A549 (cell line): ENCODE measurements around the gene KIF21B. TPM values are rescaled to one million over a fixed set of nuclear protein-coding genes. Genes with fewer than 3 reads are reported as not detected.
A peak's percentile ranks its signal among the peaks of the same experiment; 100 is the strongest.

ENCODE experiments used
- ATAC-seq, 2 experiments: fragments of 200-7000 bp in 1 of 2; fragments of >200 bp in 1 of 2; cut with Nextera tagmentation in 1 of 2; cut with Tn5 transposase in 1 of 2; 3 replicates each; pipeline versions ENCODE4 v1.8.0 to v1.9.1; 2018 to 2020; ENCODE audit warnings: mild to moderate bottlenecking in 1 of 2, moderate library complexity in 1 of 2
- CTCF ChIA-PET: fragments of 300-600 bp; sonication (Branson Sonifier 250); formaldehyde crosslinking; extraction: SDS; loops from one replicate; lab custom pipeline; 2021; ENCODE audit warnings: antibody characterized with exemption, inconsistent platforms; lab: Yijun Ruan, JAX
- POLR2A ChIA-PET: fragments of 350-600 bp; formaldehyde crosslinking; extraction: SDS; loops from one replicate; lab custom pipeline; 2021; ENCODE audit warnings: antibody characterized with exemption, inconsistent platforms; lab: Yijun Ruan, JAX
- DNase-seq, 2 experiments: peaks; one replicate each; pipeline versions ENCODE4 v3.0.0 to v3.0.0-alpha.2; 2011 to 2016; ENCODE audit warnings: low read depth in 1 of 2, low spot score in 1 of 2
- FAIRE-seq: peaks from 2 replicates; lab custom pipeline; 2011; peaks lifted over from hg19 to GRCh38; lab: Jason Lieb, UNC
- H3K27ac ChIP-seq, 2 experiments: fragments of >200 bp; sonication (Bioruptor Twin); formaldehyde crosslinking; 3 replicates each; pipeline ENCODE4 v1.5.1; 2016 to 2017
- H3K4me1 ChIP-seq: fragments of >200 bp; sonication (Bioruptor Twin); formaldehyde crosslinking; 3 replicates; pipeline ENCODE4 v1.6.1; 2016
- H3K4me2 ChIP-seq: fragments of >200 bp; sonication (Bioruptor Twin); formaldehyde crosslinking; 3 replicates; pipeline ENCODE4 v1.6.1; 2016
- H3K4me3 ChIP-seq: fragments of >200 bp; sonication (Bioruptor Twin); formaldehyde crosslinking; 3 replicates; pipeline ENCODE4 v1.5.1; 2016
- H3K9me3 ChIP-seq: fragments of >200 bp; sonication (Bioruptor Twin); formaldehyde crosslinking; 3 replicates; pipeline ENCODE4 v1.6.1; 2016
- ATOH8 ChIP-seq: fragments of 250-450 bp; sonication (Bioruptor Pico); IDR thresholded peaks from 2 replicates; pipeline ENCODE4 v1.5.0; 2020; ENCODE audit warnings: low read depth, mild to moderate bottlenecking, moderate library complexity
- BHLHE40 ChIP-seq: IDR thresholded peaks from 2 replicates; pipeline ENCODE4 v1.6.1; 2012; ENCODE audit warnings: low read depth, low read length, inconsistent platforms
- CBX2 ChIP-seq: fragments of 200-600 bp; sonication (generic); IDR thresholded peaks from 2 replicates; pipeline ENCODE4 v1.6.1; 2016; ENCODE audit warnings: low read depth, mild to moderate bottlenecking, borderline replicate concordance
- CBX8 ChIP-seq: fragments of 200-600 bp; sonication (generic); IDR thresholded peaks from 2 replicates; pipeline ENCODE4 v1.6.1; 2016
- CEBPB ChIP-seq, 2 experiments: fragments of >200 bp in 1 of 2; sonication (Bioruptor Twin) in 1 of 2; formaldehyde crosslinking in 1 of 2; IDR thresholded peaks; 2 replicates each; pipeline ENCODE4 v1.6.1; 2012 to 2016
- CTCF ChIP-seq: fragments of >200 bp; sonication (Bioruptor Twin); formaldehyde crosslinking; IDR thresholded peaks from 3 replicates; pipeline ENCODE4 v1.5.1; 2016
- EHMT2 ChIP-seq: fragments of 200-600 bp; sonication (generic); IDR thresholded peaks from 2 replicates; pipeline ENCODE4 v1.6.1; 2016; ENCODE audit warnings: antibody characterized with exemption, low read depth, mild to moderate bottlenecking, moderate library complexity
- EP300 ChIP-seq, 2 experiments: fragments of >200 bp; sonication (Bioruptor Twin); formaldehyde crosslinking; IDR thresholded peaks; 2 replicates in 1 of 2; 3 replicates in 1 of 2; pipeline ENCODE4 v1.6.1; 2016 to 2017
- FOSB ChIP-seq: fragments of 250-450 bp; sonication (Bioruptor Pico); IDR thresholded peaks from 2 replicates; pipeline ENCODE4 v1.5.0; 2020; ENCODE audit warnings: mild to moderate bottlenecking, moderate library complexity
- HDAC2 ChIP-seq: fragments of 200-600 bp; sonication (generic); IDR thresholded peaks from 2 replicates; pipeline ENCODE4 v1.6.1; 2016
- HEYL ChIP-seq: fragments of 250-450 bp; sonication (Bioruptor Pico); IDR thresholded peaks from 2 replicates; pipeline ENCODE4 v1.8.0; 2021; ENCODE audit warnings: mild to moderate bottlenecking, moderate library complexity
- HMGXB4 ChIP-seq: fragments of 250-450 bp; sonication (Bioruptor Pico); IDR thresholded peaks from 2 replicates; pipeline ENCODE4 v1.5.0; 2021; ENCODE audit warnings: mild to moderate bottlenecking, moderate library complexity, borderline replicate concordance
- MYC ChIP-seq: IDR thresholded peaks from 2 replicates; pipeline ENCODE4 v1.6.1; 2012; ENCODE audit warnings: mild to moderate bottlenecking, inconsistent platforms, low read length, improper control_type of control experiment, borderline replicate concordance
- NFE2L2 ChIP-seq: fragments of 150-350 bp; conservative IDR thresholded peaks from 2 replicates; pipeline ENCODE4 v1.6.1; 2014; ENCODE audit warnings: low read length
- PBX3 ChIP-seq: IDR thresholded peaks from 2 replicates; pipeline ENCODE4 v1.6.1; 2012
- PHF8 ChIP-seq: fragments of 200-600 bp; sonication (generic); IDR thresholded peaks from 2 replicates; pipeline ENCODE4 v1.6.1; 2016; ENCODE audit warnings: low read depth, mild to moderate bottlenecking, antibody characterized with exemption, moderate library complexity, borderline replicate concordance
- POLR2A ChIP-seq: IDR thresholded peaks from 2 replicates; pipeline ENCODE4 v1.6.1; 2012; ENCODE audit warnings: mild to moderate bottlenecking, low read length
- POLR2AphosphoS2 ChIP-seq: conservative IDR thresholded peaks from 2 replicates; pipeline ENCODE4 v1.6.1; 2012; ENCODE audit warnings: low read length, improper control_type of control experiment, inconsistent platforms
- RAD21 ChIP-seq, 2 experiments: fragments of >200 bp in 1 of 2; sonication (Bioruptor Twin) in 1 of 2; formaldehyde crosslinking in 1 of 2; IDR thresholded peaks in 1 of 2; conservative IDR thresholded peaks in 1 of 2; 2 replicates in 1 of 2; 3 replicates in 1 of 2; pipeline ENCODE4 v1.6.1; 2012 to 2018; ENCODE audit warnings: inconsistent platforms in 1 of 2
- RCOR1 ChIP-seq: fragments of 150-350 bp; IDR thresholded peaks from 2 replicates; pipeline ENCODE4 v1.6.1; 2014; ENCODE audit warnings: antibody characterized with exemption, low read length, low read depth
- RFX5 ChIP-seq: fragments of 450-650 bp; IDR thresholded peaks from 2 replicates; pipeline ENCODE4 v1.7.1; 2014; ENCODE audit warnings: antibody characterized with exemption, mild to moderate bottlenecking, moderate library complexity
- SMC3 ChIP-seq: fragments of >200 bp; sonication (Bioruptor Twin); formaldehyde crosslinking; IDR thresholded peaks from 3 replicates; pipeline ENCODE4 v1.6.1; 2018; ENCODE audit warnings: inconsistent platforms
- TP53 ChIP-seq: fragments of 250-450 bp; sonication (Bioruptor Pico); IDR thresholded peaks from 2 replicates; pipeline ENCODE4 v1.5.0; 2021; ENCODE audit warnings: mild to moderate bottlenecking, moderate library complexity
- ZC3H11A ChIP-seq: fragments of 450-650 bp; IDR thresholded peaks from 2 replicates; pipeline ENCODE4 v1.6.1; 2014; ENCODE audit warnings: antibody characterized with exemption, mild to moderate bottlenecking
- ZFP36 ChIP-seq: fragments of 450-650 bp; IDR thresholded peaks from 2 replicates; pipeline ENCODE4 v1.6.1; 2014; ENCODE audit warnings: borderline replicate concordance; ENCODE audit not compliant: partially characterized antibody
- ZNF302 ChIP-seq: fragments of 250-450 bp; sonication (Bioruptor Pico); IDR thresholded peaks from 2 replicates; pipeline ENCODE4 v1.9.0; 2021; ENCODE audit warnings: inconsistent platforms, mild to moderate bottlenecking, moderate library complexity
- ZSCAN20 ChIP-seq: fragments of 250-450 bp; sonication (Bioruptor Pico); IDR thresholded peaks from 2 replicates; pipeline ENCODE4 v1.8.0; 2022; ENCODE audit warnings: mild to moderate bottlenecking, moderate library complexity
- WGBS: methylation state at CpG from one replicate; pipeline ENCODE4 v1.1.6; 2017; ENCODE audit errors: missing lambda C conversion rate; 5-methylcytosine and 5-hydroxymethylcytosine counted together
- polyA plus RNA-seq, 4 experiments: library from polyadenylated mRNA; depleted of rRNA in 3 of 4; stranded (reverse); fragments of >200 nt; fragmentation: RNase III in 1 of 4; extraction: RNeasy Plus Mini Kit Qiagen cat#74134 plus additional on column Dnase treatment in 1 of 4; gene quantifications; 2 replicates in 3 of 4; 3 replicates in 1 of 4; pipeline ENCODE4 v1.2.3, GENCODE V29; 2011 to 2017

Gene KIF21B
- polyA plus RNA-seq, 2 of the 4 experiments (the other 2 are of a cell fraction), result 1.4 to 3.8 TPM

- no peak for ATAC-seq
- DNase-seq, result no peak
- Histone ChIP-seq H3K9me3 (no peaks in the 10 kb centered on the region), H3K27ac (no peak overlapping the region; a peak in 1 of 6 replicates), H3K4me2 (0 out of 3 replicates have a peak overlapping the region, but pooled peaks have one; percentile 16), H3K4me1 (peaks cover 10% of the 10 kb centered on the region; the same call in 2 of the 3 replicates), H3K4me3 (no peak overlapping the region)
- WGBS, result 56% methylated on average over 1 of the region's 1 CpG
- ChIA-PET CTCF (interaction anchor here (1.2 to 2.1 kb wide), 3 partner anchors 25 to 93 kb away, joined by 3 to 5 read pairs (median 4); no protein-coding TSS in a partner anchor), POLR2A (no interaction called here)
- no peak for TF ChIP-seq BHLHE40
- no peak for TF ChIP-seq CBX8
- TF ChIP-seq HDAC2, result no peak
- TF ChIP-seq CBX2, result no peak
- no peak for TF ChIP-seq MYC
- TF ChIP-seq ZFP36, result no peak
- no peak for TF ChIP-seq CTCF
- no peak for TF ChIP-seq ZSCAN20 (CRISPR knock-in tag)
- no peak for TF ChIP-seq ZNF302 (CRISPR knock-in tag)
- no peak for TF ChIP-seq PHF8
- no peak for TF ChIP-seq EP300 (IDR thresholded peaks at IDR 0.05)
- TF ChIP-seq, all 56 proteins: peak for 0
- no peak for FAIRE-seq
Observed at GRCh38 chr1:200923601-200924000, 99.9 kb downstream of the KIF21B start.

GRCh38 chr1:200922406-200922805, 101.1 kb downstream of the KIF21B start:
- no peaks in the 10 kb centered on the region for H3K9me3 ChIP-seq
- H3K4me2 ChIP-seq, result no peak overlapping the region
- peaks cover 11% of the 10 kb centered on the region; the same call in 2 of the 3 replicates for H3K4me1 ChIP-seq
- H3K4me3 ChIP-seq, result no peak overlapping the region
- WGBS, result 100% methylated on average over 1 of the region's 2 CpGs
- TF ChIP-seq ZC3H11A (no peak), HEYL (CRISPR knock-in tag) (no peak), ATOH8 (CRISPR knock-in tag) (no peak), NFE2L2 (no peak), RCOR1 (no peak), TP53 (CRISPR knock-in tag) (no peak), POLR2A (no peak), POLR2AphosphoS2 (no peak), SMC3 (no peak), HMGXB4 (CRISPR knock-in tag) (no peak), EHMT2 (no peak), RAD21 (conservative IDR thresholded peaks at IDR 0.05 in 1 of 2, IDR thresholded peaks at IDR 0.05 in 1 of 2) (no peak), RFX5 (no peak), CEBPB (IDR thresholded peaks at IDR 0.05) (no peak), FOSB (no peak), PBX3 (no peak), EP300 (IDR thresholded peaks at IDR 0.05) (no peak), ZSCAN20 (CRISPR knock-in tag) (no peak)
- CTCF ChIA-PET, result interaction anchor here (1.6 to 1.9 kb wide), 2 partner anchors 31 to 49 kb away, joined by 4 to 5 read pairs; no protein-coding TSS in a partner anchor
- ATAC-seq (no peak), FAIRE-seq (no peak), DNase-seq (no peak)
- POLR2A ChIA-PET, result no interaction called here
- peak overlapping the region in 1 of 2 experiments; percentile 30; a peak in 2 of 6 replicates for H3K27ac ChIP-seq
